H1 (cell line): Measurements from ENCODE around the gene TPSB2. TPM values are rescaled to one million over a fixed set of nuclear protein-coding genes. Genes with fewer than 3 reads are reported as not detected.

Experiments used
- CTCF ChIA-PET: fragments of 300-600 bp; sonication (Branson Sonifier 250); formaldehyde crosslinking; loops from one replicate; lab custom pipeline; 2021; ENCODE audit not compliant: partially characterized antibody; lab: Charles Lee
- POLR2A ChIA-PET: fragments of 300-600 bp; sonication (Branson Sonifier 250); formaldehyde crosslinking; loops from one replicate; lab custom pipeline; 2021; ENCODE audit warnings: inconsistent platforms; ENCODE audit not compliant: partially characterized antibody; lab: Charles Lee
- DNase-seq, 2 experiments: peaks; one replicate each; pipeline versions ENCODE4 v3.0.0 to v3.0.0-alpha.2; 2010 to 2022; ENCODE audit warnings: low spot score in 2 of 2, low read depth in 1 of 2, mixed read lengths in 1 of 2
- FAIRE-seq: peaks from 2 replicates; lab custom pipeline; 2011; peaks lifted over from hg19 to GRCh38; lab: Jason Lieb, UNC
- H2AFZ ChIP-seq: 2 replicates; pipeline ENCODE4 v1.8.1; 2012; ENCODE audit warnings: low read length, inconsistent platforms
- H2AK5ac ChIP-seq: 2 replicates; pipeline ENCODE4 v1.6.1; 2013; ENCODE audit warnings: low read depth, low read length
- H2BK120ac ChIP-seq: replicated peaks from 2 replicates; pipeline ENCODE3; 2013; ENCODE audit warnings: low read depth, low read length, inconsistent platforms
- H2BK12ac ChIP-seq: 2 replicates; pipeline ENCODE4 v1.6.1; 2013; ENCODE audit warnings: low read depth, low read length
- H2BK15ac ChIP-seq: 2 replicates; pipeline ENCODE4 v1.6.1; 2013; ENCODE audit warnings: low read length
- H2BK20ac ChIP-seq: 2 replicates; pipeline ENCODE4 v1.6.1; 2013; ENCODE audit warnings: low read length
- H2BK5ac ChIP-seq: 2 replicates; pipeline ENCODE4 v1.6.1; 2013; ENCODE audit warnings: low read depth, low read length
- H3K14ac ChIP-seq: 2 replicates; pipeline ENCODE4 v1.6.1; 2013; ENCODE audit warnings: inconsistent platforms; ENCODE audit not compliant: insufficient read length
- H3K18ac ChIP-seq: 2 replicates; pipeline ENCODE4 v1.6.1; 2013; ENCODE audit warnings: low read length; ENCODE audit errors: extremely low read depth
- H3K23ac ChIP-seq: 2 replicates; pipeline ENCODE4 v1.6.1; 2013; ENCODE audit warnings: inconsistent platforms; ENCODE audit not compliant: insufficient read length
- H3K23me2 ChIP-seq: 2 replicates; pipeline ENCODE4 v1.6.1; 2013; ENCODE audit warnings: low read depth, low read length
- H3K27ac ChIP-seq: 2 replicates; pipeline ENCODE4 v1.6.1; 2011; ENCODE audit warnings: low read depth, low read length, inconsistent platforms
- H3K27me3 ChIP-seq, 4 experiments: replicated peaks in 1 of 4; 1 replicate in 1 of 4; 2 replicates in 3 of 4; pipeline versions ENCODE4 v1.6.1 to v1.8.1; 2011 to 2013; ENCODE audit warnings: low read length in 3 of 4, mild to moderate bottlenecking in 3 of 4, inconsistent platforms in 2 of 4, mixed read lengths in 2 of 4, moderate library complexity in 1 of 4; ENCODE audit not compliant: control insufficient read depth in 3 of 4, insufficient read depth in 3 of 4; ENCODE audit errors: extremely low read depth in 1 of 4
- H3K36me3 ChIP-seq, 4 experiments: 2 replicates each; pipeline versions ENCODE4 v1.6.1 to v1.8.1; 2011 to 2013; ENCODE audit warnings: mild to moderate bottlenecking in 4 of 4, low read length in 3 of 4, moderate library complexity in 2 of 4, control low read depth in 1 of 4, inconsistent platforms in 1 of 4; ENCODE audit not compliant: insufficient read depth in 4 of 4, control insufficient read depth in 2 of 4
- H3K4ac ChIP-seq: replicated peaks from 2 replicates; pipeline ENCODE3; 2013; ENCODE audit warnings: low read length, low read depth, mixed read lengths, inconsistent platforms; ENCODE audit not compliant: insufficient read length
- H3K4me1 ChIP-seq, 4 experiments: replicated peaks in 1 of 4; 1 replicate in 1 of 4; 2 replicates in 3 of 4; pipeline versions ENCODE4 v1.6.1 to v1.8.1; 2011 to 2013; ENCODE audit warnings: low read length in 3 of 4, inconsistent platforms in 2 of 4, mixed read lengths in 1 of 4; ENCODE audit not compliant: insufficient read depth in 4 of 4, control insufficient read depth in 3 of 4
- H3K4me2 ChIP-seq, 2 experiments: 2 replicates each; pipeline versions ENCODE4 v1.6.1 to v1.8.1; 2011 to 2013; ENCODE audit warnings: low read depth in 2 of 2, low read length in 2 of 2, control low read depth in 1 of 2, inconsistent platforms in 1 of 2, mild to moderate bottlenecking in 1 of 2; ENCODE audit not compliant: insufficient read depth in 1 of 2
- H3K4me3 ChIP-seq, 4 experiments: fragments of 200-600, 300-600 bp in 1 of 4; sonication (generic), shearing (Covaris generic), sonication (Bioruptor Twin) in 1 of 4; 2 replicates each; pipeline versions ENCODE4 v1.5.1 to v1.8.1; 2011 to 2016; ENCODE audit warnings: low read length in 4 of 4, low read depth in 3 of 4, control low read depth in 2 of 4, inconsistent platforms in 2 of 4, mild to moderate bottlenecking in 2 of 4, mixed read lengths in 1 of 4, moderate library complexity in 1 of 4; ENCODE audit not compliant: insufficient read depth in 2 of 4; ENCODE audit errors: extremely low read depth in 1 of 4
- H3K56ac ChIP-seq: replicated peaks from 2 replicates; pipeline ENCODE3; 2013; ENCODE audit warnings: low read depth, mild to moderate bottlenecking, mixed read lengths, low read length, inconsistent platforms; ENCODE audit not compliant: insufficient read length
- H3K79me1 ChIP-seq: 2 replicates; pipeline ENCODE4 v1.6.1; 2013; ENCODE audit warnings: low read depth, low read length, control low read depth
- H3K79me2 ChIP-seq, 2 experiments: 2 replicates each; pipeline versions ENCODE4 v1.6.1 to v1.8.1; 2012 to 2013; ENCODE audit warnings: low read length in 2 of 2, mild to moderate bottlenecking in 2 of 2, inconsistent platforms in 1 of 2; ENCODE audit not compliant: insufficient read depth in 2 of 2, control insufficient read depth in 1 of 2
- H3K9ac ChIP-seq, 4 experiments: replicated peaks in 1 of 4; 1 replicate in 1 of 4; 2 replicates in 3 of 4; pipeline versions ENCODE4 v1.6.1 to v1.8.1; 2011 to 2013; ENCODE audit warnings: low read depth in 3 of 4, low read length in 3 of 4, control low read depth in 2 of 4, mild to moderate bottlenecking in 2 of 4, moderate library complexity in 2 of 4, inconsistent platforms in 1 of 4; ENCODE audit errors: extremely low read depth in 1 of 4
- H3K9me3 ChIP-seq, 2 experiments: 2 replicates each; pipeline versions ENCODE4 v1.6.1 to v1.8.1; 2012 to 2013; ENCODE audit warnings: mild to moderate bottlenecking in 2 of 2, moderate library complexity in 2 of 2, control low read depth in 1 of 2, inconsistent platforms in 1 of 2, low read depth in 1 of 2, low read length in 1 of 2, mixed read lengths in 1 of 2; ENCODE audit not compliant: insufficient read depth in 2 of 2
- H4K20me1 ChIP-seq, 2 experiments: replicated peaks in 1 of 2; 2 replicates each; pipeline versions ENCODE3 to v1.8.1; 2011 to 2013; ENCODE audit warnings: inconsistent platforms in 2 of 2, low read length in 2 of 2, mild to moderate bottlenecking in 1 of 2; ENCODE audit not compliant: insufficient read depth in 2 of 2, control insufficient read depth in 1 of 2
- H4K5ac ChIP-seq: 2 replicates; pipeline ENCODE4 v1.6.1; 2013; ENCODE audit warnings: low read length, low read depth, mixed read lengths, inconsistent platforms; ENCODE audit not compliant: insufficient read length
- H4K8ac ChIP-seq: 2 replicates; pipeline ENCODE4 v1.8.0; 2013; ENCODE audit warnings: mild to moderate bottlenecking, moderate library complexity, low read length, inconsistent platforms; ENCODE audit not compliant: insufficient read depth; ENCODE audit errors: extremely low read depth
- H4K91ac ChIP-seq: replicated peaks from 2 replicates; pipeline ENCODE3; 2013; ENCODE audit warnings: low read length, mixed read lengths, inconsistent platforms; ENCODE audit not compliant: insufficient read length
- BACH1 ChIP-seq: IDR thresholded peaks from 2 replicates; pipeline ENCODE4 v1.6.1; 2012; ENCODE audit warnings: low read length, improper control_type of control experiment
- BCL11A ChIP-seq, 2 experiments: IDR thresholded peaks; one replicate each; pipeline ENCODE4 v1.6.1; 2011; ENCODE audit warnings: low read depth in 2 of 2, low read length in 2 of 2, mild to moderate bottlenecking in 2 of 2
- CBX8 ChIP-seq: fragments of 300-800, 300-1000 bp; sonication (generic); IDR thresholded peaks from 2 replicates; pipeline ENCODE4 v1.7.1; 2016; ENCODE audit warnings: low read depth, low read length, borderline replicate concordance
- CTBP2 ChIP-seq: IDR thresholded peaks from 2 replicates; pipeline ENCODE4 v1.7.0; 2011; ENCODE audit warnings: borderline replicate concordance, mild to moderate bottlenecking, moderate library complexity, mixed read lengths, low read length; ENCODE audit not compliant: insufficient read depth, insufficient read length
- GABPA ChIP-seq: IDR thresholded peaks from 2 replicates; pipeline ENCODE4 v1.6.1; 2011; ENCODE audit warnings: mild to moderate bottlenecking, low read length, moderate library complexity, borderline replicate concordance; ENCODE audit not compliant: insufficient read depth
- GTF2F1 ChIP-seq: IDR thresholded peaks from 2 replicates; pipeline ENCODE4 v1.6.1; 2012; ENCODE audit warnings: low read depth, low read length, improper control_type of control experiment, borderline replicate concordance
- RBBP5 ChIP-seq: IDR thresholded peaks from 2 replicates; pipeline ENCODE4 v1.7.1; 2012; ENCODE audit warnings: low read depth, mild to moderate bottlenecking, inconsistent platforms, low read length, moderate library complexity, borderline replicate concordance
- RFX5 ChIP-seq: IDR thresholded peaks from 2 replicates; pipeline ENCODE4 v1.6.1; 2011; ENCODE audit warnings: low read depth, low read length, improper control_type of control experiment, borderline replicate concordance
- SRF ChIP-seq: IDR thresholded peaks from 2 replicates; pipeline ENCODE4 v1.6.1; 2011; ENCODE audit warnings: mild to moderate bottlenecking, low read depth, low read length, moderate library complexity
- TCF12 ChIP-seq: IDR thresholded peaks from 2 replicates; pipeline ENCODE4 v1.6.1; 2011; ENCODE audit warnings: low read depth, mild to moderate bottlenecking, low read length
- whole genome bisulfite sequencing, 2 experiments: shearing (Covaris generic) in 1 of 2; methylation state at CpG; one replicate each; pipeline versions ENCODE4 v1.1.6 to v1.1.7; 2013 to 2015; ENCODE audit warnings: low lambda C conversion rate in 2 of 2, mixed read lengths in 2 of 2, inconsistent platforms in 1 of 2, low coverage in 1 of 2, missing lambda C conversion rate in 1 of 2; ENCODE audit not compliant: insufficient replicate concordance in 2 of 2, insufficient coverage in 1 of 2, insufficient read length in 1 of 2; ENCODE audit errors: extremely low coverage in 1 of 2, missing lambda C conversion rate in 1 of 2; 5-methylcytosine and 5-hydroxymethylcytosine counted together
- polyA plus RNA-seq, 7 experiments: library from polyadenylated mRNA; depleted of rRNA in 3 of 7; stranded (reverse) in 5 of 7; unstranded in 2 of 7; fragments of >200 nt in 5 of 7; fragments of 200-250 nt in 2 of 7; gene quantifications; 1 replicate in 5 of 7; 2 replicates in 1 of 7; 4 replicates in 1 of 7; pipeline versions ENCODE4 v1.2.1 to v1.2.3, GENCODE V29; 2011 to 2013; ENCODE audit warnings: missing spikeins in 2 of 7, mixed read lengths in 2 of 7
- total RNA-seq: library from RNA; stranded (reverse); fragmentation: NEBNext Ultra II Directional; extraction: Animal tissue kit (Norgen Biotek cat#: 25700); gene quantifications from 2 replicates; pipeline ENCODE4 v1.2.1, GENCODE V29; 2021
- TF ChIP-seq, protein P1 (sequence below): IDR thresholded peaks from 2 replicates; pipeline ENCODE4 v1.6.1; 2012; ENCODE audit warnings: inconsistent platforms
- TF ChIP-seq, protein P2 (sequence below): IDR thresholded peaks from 2 replicates; pipeline ENCODE4 v1.6.1; 2011; ENCODE audit warnings: low read depth, mild to moderate bottlenecking, low read length; ENCODE audit not compliant: insufficient read depth

Gene TPSB2
- total and polyA plus RNA-seq, 2 of the 8 experiments (the other 6 are each of a cell fraction or from before 2014, with no cell fraction given): 0.08 TPM; not detected in 1

DNA sequence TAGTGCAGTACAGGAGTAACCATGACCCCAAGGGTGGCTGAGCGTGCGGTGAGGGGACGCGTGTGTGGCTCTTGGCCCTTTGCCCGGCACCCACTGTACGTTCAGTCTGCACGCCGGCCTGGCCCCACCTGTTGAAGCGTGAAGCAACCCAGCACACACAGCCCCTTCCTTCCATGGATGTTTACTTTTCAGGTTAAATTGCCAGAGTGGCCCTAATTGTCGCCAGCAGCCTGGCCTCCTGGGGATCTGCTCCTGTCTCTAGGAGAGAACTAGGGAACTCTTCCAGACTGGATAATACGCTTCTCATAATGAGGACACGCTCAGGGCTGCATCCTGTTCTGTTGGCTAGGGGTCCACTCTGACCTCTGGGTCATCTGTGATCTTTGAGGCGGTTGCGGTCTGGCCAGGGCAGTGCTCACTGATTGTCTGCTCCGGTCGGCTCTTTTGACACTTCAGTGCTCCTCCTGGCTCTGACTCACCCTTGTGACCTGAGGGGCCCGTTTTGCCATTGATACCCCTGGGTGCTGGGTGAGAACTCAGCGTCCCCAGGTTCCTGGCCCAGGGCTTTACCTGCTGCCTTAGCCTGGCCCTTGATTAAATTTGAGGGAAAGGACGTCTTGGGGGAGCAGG, 32.6 kb downstream of the TPSB2 start:
- no peak for FAIRE-seq
- H2BK120ac ChIP-seq: no peak overlapping the region

More for the DNA sequence above, 32.6 kb downstream of the TPSB2 start:
- WGBS, 2 experiments: 91% methylated on average over 19 of the region's 19 CpGs; no CpG with 5 or more reads in 1 of the 2 experiments
- Histone ChIP-seq H2BK15ac (no peak overlapping the region), H4K91ac (no peak overlapping the region), H4K5ac (no peak overlapping the region), H2AFZ (no peak overlapping the region), H3K4ac (no peak overlapping the region), H4K20me1 (peaks cover 11 to 39% of the 10 kb centered on the region in 2 experiments), H3K27me3 (no peaks in the 10 kb centered on the region), H3K4me3 (no peak overlapping the region), H3K79me1 (no peaks in the 10 kb centered on the region; the same call in 1 of the 2 replicates), H2BK20ac (no peak overlapping the region), H3K27ac (no peak overlapping the region), H3K23me2 (no peaks in the 10 kb centered on the region), H3K9ac (no peak overlapping the region), H2AK5ac (no peak overlapping the region), H3K36me3 (peaks cover 0 to 16% (median 3%) of the 10 kb centered on the region in 4 experiments; a peak in 4 of 8 replicates), H2BK5ac (no peak overlapping the region), H3K23ac (no peak overlapping the region), H3K9me3 (no peaks in the 10 kb centered on the region), H3K4me2 (no peak overlapping the region), H3K18ac (no peak overlapping the region), H3K4me1 (peaks cover 0 to 9% (median 2%) of the 10 kb centered on the region in 4 experiments; a peak in 4 of 7 replicates), H2BK12ac (no peak overlapping the region), H3K14ac (no peak overlapping the region), H4K8ac (no peak overlapping the region), H3K79me2 (no peaks in the 10 kb centered on the region), H3K56ac (no peak overlapping the region)
- no peak for DNase-seq
- ChIA-PET POLR2A (no interaction called here), CTCF (interaction anchor here (1.3 to 1.9 kb wide), 3 partner anchors 15 to 96 kb away, joined by 4 to 16 read pairs (median 6); no protein-coding TSS in a partner anchor)
- TF ChIP-seq RFX5 (no peak), CTBP2 (no peak), RBBP5 (no peak), SRF (no peak), TCF12 (no peak), BCL11A (IDR thresholded peaks at IDR 0.05; ENCODE audit: low read depth in 2 of 2, low read length in 2 of 2) (no peak), CBX8 (no peak), GABPA (no peak), GTF2F1 (no peak), BACH1 (no peak)
- TF ChIP-seq, protein P1, sequence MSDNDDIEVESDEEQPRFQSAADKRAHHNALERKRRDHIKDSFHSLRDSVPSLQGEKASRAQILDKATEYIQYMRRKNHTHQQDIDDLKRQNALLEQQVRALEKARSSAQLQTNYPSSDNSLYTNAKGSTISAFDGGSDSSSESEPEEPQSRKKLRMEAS: no peak
- TF ChIP-seq, protein P2, sequence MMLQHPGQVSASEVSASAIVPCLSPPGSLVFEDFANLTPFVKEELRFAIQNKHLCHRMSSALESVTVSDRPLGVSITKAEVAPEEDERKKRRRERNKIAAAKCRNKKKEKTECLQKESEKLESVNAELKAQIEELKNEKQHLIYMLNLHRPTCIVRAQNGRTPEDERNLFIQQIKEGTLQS: no peak
